SK-N-SH (cell line): ENCODE measurements around the gene ZC3H15. TPM values are rescaled to one million over a fixed set of nuclear protein-coding genes. Genes with fewer than 3 reads are reported as not detected.

Experiments used
- CTCF ChIA-PET: fragments of 300-600, 350-600 bp; formaldehyde crosslinking; extraction: SDS; loops from one replicate; lab custom pipeline; 2021; lab: Yijun Ruan, JAX
- POLR2A ChIA-PET: fragments of 350-600 bp; sonication (Branson Sonifier 250); formaldehyde crosslinking; extraction: SDS; loops from one replicate; lab custom pipeline; 2020; ENCODE audit warnings: antibody characterized with exemption, inconsistent platforms; lab: Yijun Ruan, JAX
- DNase-seq: peaks from one replicate; pipeline ENCODE4 v3.0.0; 2012
- H2AFZ ChIP-seq: fragments of 200-600 bp; sonication (generic); 2 replicates; pipeline ENCODE4 v1.8.1; 2016; ENCODE audit warnings: antibody characterized with exemption, mild to moderate bottlenecking, low read depth
- H3F3A ChIP-seq: fragments of 200-600 bp; sonication (generic); replicated peaks from 2 replicates; pipeline ENCODE3; 2016; ENCODE audit warnings: antibody characterized with exemption, mild to moderate bottlenecking; ENCODE audit not compliant: insufficient read depth
- H3K27ac ChIP-seq, 2 experiments: fragments of 200-500 bp in 1 of 2; fragments of 200-600 bp in 1 of 2; sonication (Bioruptor generic) in 1 of 2; sonication (generic), shearing (Covaris generic) in 1 of 2; 2 replicates each; pipeline versions ENCODE4 v1.5.1 to v1.6.1; 2014 to 2016; ENCODE audit warnings: low read depth in 2 of 2, inconsistent platforms in 1 of 2, low read length in 1 of 2, mild to moderate bottlenecking in 1 of 2, mixed read lengths in 1 of 2
- H3K27me3 ChIP-seq: fragments of 200-600 bp; sonication (generic), shearing (Covaris generic); 2 replicates; pipeline ENCODE4 v1.6.1; 2016; ENCODE audit warnings: mixed run types; ENCODE audit not compliant: insufficient read depth
- H3K36me3 ChIP-seq, 2 experiments: fragments of 200-500 bp in 1 of 2; fragments of 200-600 bp in 1 of 2; sonication (Bioruptor generic) in 1 of 2; sonication (generic) in 1 of 2; replicated peaks in 1 of 2; 2 replicates each; pipeline versions ENCODE3 to v1.5.1; 2014 to 2016; ENCODE audit warnings: low read length in 1 of 2, mild to moderate bottlenecking in 1 of 2; ENCODE audit not compliant: insufficient read depth in 2 of 2, control insufficient read depth in 1 of 2
- H3K4me1 ChIP-seq, 2 experiments: fragments of 200-500 bp in 1 of 2; fragments of 200-600 bp in 1 of 2; sonication (Bioruptor generic) in 1 of 2; sonication (generic), shearing (Covaris generic) in 1 of 2; 2 replicates each; pipeline versions ENCODE4 v1.5.1 to v1.6.1; 2014 to 2016; ENCODE audit warnings: low read depth in 1 of 2, low read length in 1 of 2, mixed run types in 1 of 2; ENCODE audit not compliant: insufficient read depth in 2 of 2, control insufficient read depth in 1 of 2
- H3K4me2 ChIP-seq: fragments of 200-600 bp; sonication (generic), shearing (Covaris generic); 2 replicates; pipeline ENCODE4 v1.6.1; 2017; ENCODE audit warnings: mixed run types
- H3K4me3 ChIP-seq, 2 experiments: fragments of 200-500 bp in 1 of 2; fragments of 200-600 bp in 1 of 2; sonication (Bioruptor generic) in 1 of 2; sonication (generic), shearing (Covaris generic) in 1 of 2; 2 replicates each; pipeline versions ENCODE4 v1.5.1 to v1.8.1; 2014 to 2016; ENCODE audit warnings: low read depth in 2 of 2, inconsistent platforms in 1 of 2, low read length in 1 of 2, mild to moderate bottlenecking in 1 of 2, mixed read lengths in 1 of 2, moderate library complexity in 1 of 2
- H3K79me2 ChIP-seq: fragments of 200-600 bp; sonication (generic); 2 replicates; pipeline ENCODE4 v1.8.1; 2017; ENCODE audit warnings: mild to moderate bottlenecking; ENCODE audit not compliant: insufficient read depth
- H3K9ac ChIP-seq: fragments of 200-600 bp; sonication (generic); 2 replicates; pipeline ENCODE4 v1.6.1; 2017; ENCODE audit warnings: mixed run types
- H3K9me2 ChIP-seq: fragments of 200-600 bp; sonication (generic); 2 replicates; pipeline ENCODE4 v1.6.1; 2017; ENCODE audit warnings: mixed run types
- H3K9me3 ChIP-seq: fragments of 200-600 bp; sonication (generic); 2 replicates; pipeline ENCODE4 v1.6.1; 2017; ENCODE audit warnings: mixed run types, mild to moderate bottlenecking, moderate library complexity
- H4K20me1 ChIP-seq: fragments of 200-600 bp; sonication (generic); 2 replicates; pipeline ENCODE4 v1.6.1; 2017; ENCODE audit warnings: mild to moderate bottlenecking, mixed run types; ENCODE audit not compliant: insufficient read depth
- CHD2 ChIP-seq: fragments of 150-350 bp; IDR thresholded peaks from 2 replicates; pipeline ENCODE4 v1.6.1; 2018; ENCODE audit warnings: low read length; ENCODE audit not compliant: partially characterized antibody
- EP300 ChIP-seq, 2 experiments: IDR thresholded peaks; 2 replicates each; pipeline versions ENCODE4 v1.4.0 to v1.6.1; 2012; ENCODE audit warnings: borderline replicate concordance in 1 of 2, low read depth in 1 of 2, low read length in 1 of 2
- EZH2phosphoT487 ChIP-seq: fragments of 200-600 bp; sonication (generic); IDR thresholded peaks from 2 replicates; pipeline ENCODE4 v1.6.1; 2017; ENCODE audit warnings: low read depth, mixed run types, mild to moderate bottlenecking, antibody characterized with exemption, moderate library complexity, borderline replicate concordance
- FOXM1 ChIP-seq: IDR thresholded peaks from 2 replicates; pipeline ENCODE4 v1.4.0; 2012; ENCODE audit warnings: low read depth, mild to moderate bottlenecking
- GABPA ChIP-seq: IDR thresholded peaks from 2 replicates; pipeline ENCODE4 v1.4.0; 2012; ENCODE audit warnings: low read depth, mild to moderate bottlenecking
- GATA2 ChIP-seq: sonication (generic); formaldehyde crosslinking; IDR thresholded peaks from 2 replicates; pipeline ENCODE4 v1.5.0; 2020; ENCODE audit warnings: mild to moderate bottlenecking, missing genetic modification reagents
- NFIC ChIP-seq: IDR thresholded peaks from 2 replicates; pipeline ENCODE4 v1.4.0; 2012; ENCODE audit warnings: borderline replicate concordance
- NRF1 ChIP-seq: IDR thresholded peaks from 2 replicates; pipeline ENCODE4 v1.6.1; 2012; ENCODE audit warnings: low read depth, mild to moderate bottlenecking, low read length
- POLR2AphosphoS5 ChIP-seq: IDR thresholded peaks from 2 replicates; pipeline ENCODE4 v1.6.1; 2012; ENCODE audit warnings: low read depth, low read length
- RAD21 ChIP-seq: IDR thresholded peaks from 2 replicates; pipeline ENCODE4 v1.6.1; 2012; ENCODE audit warnings: mild to moderate bottlenecking, low read length
- RFX5 ChIP-seq: IDR thresholded peaks from 2 replicates; pipeline ENCODE4 v1.6.1; 2012; ENCODE audit warnings: mild to moderate bottlenecking, improper control_type of control experiment, low read length
- RXRA ChIP-seq: IDR thresholded peaks from 2 replicates; pipeline ENCODE4 v1.4.0; 2012; ENCODE audit warnings: low read depth, mild to moderate bottlenecking, borderline replicate concordance
- SIN3A ChIP-seq: IDR thresholded peaks from 2 replicates; pipeline ENCODE4 v1.6.1; 2012; ENCODE audit warnings: low read depth, mild to moderate bottlenecking, low read length, moderate library complexity, borderline replicate concordance
- SMC3 ChIP-seq: IDR thresholded peaks from 2 replicates; pipeline ENCODE4 v1.6.1; 2012; ENCODE audit warnings: low read depth, low read length, improper control_type of control experiment
- TEAD4 ChIP-seq: IDR thresholded peaks from 2 replicates; pipeline ENCODE4 v1.4.0; 2012; ENCODE audit warnings: mild to moderate bottlenecking, borderline replicate concordance; ENCODE audit not compliant: insufficient read depth
- YY1 ChIP-seq: IDR thresholded peaks from 2 replicates; pipeline ENCODE4 v1.4.0; 2012; ENCODE audit warnings: low read depth, mild to moderate bottlenecking
- WGBS: methylation state at CpG from one replicate; pipeline ENCODE4 v1.1.6; 2017; ENCODE audit warnings: low lambda C conversion rate; 5-methylcytosine and 5-hydroxymethylcytosine counted together
- polyA plus RNA-seq, 3 experiments: library from polyadenylated mRNA; depleted of rRNA; stranded (reverse); fragments of >200 nt; gene quantifications; 2 replicates each; pipeline ENCODE4 v1.2.3, GENCODE V29; 2012
- TF ChIP-seq, protein P1 (sequence below): IDR thresholded peaks from 2 replicates; pipeline ENCODE4 v1.4.0; 2012; ENCODE audit warnings: low read depth, borderline replicate concordance
- TF ChIP-seq, protein P2 (sequence below): IDR thresholded peaks from 2 replicates; pipeline ENCODE4 v1.6.1; 2012; ENCODE audit warnings: mild to moderate bottlenecking, low read depth, low read length, moderate library complexity
- TF ChIP-seq, protein P3 (sequence below): fragments of 150-350 bp; IDR thresholded peaks from 2 replicates; pipeline ENCODE4 v1.6.1; 2016; ENCODE audit warnings: mild to moderate bottlenecking, low read depth, low read length
- TF ChIP-seq, protein P4 (sequence below): IDR thresholded peaks from 2 replicates; pipeline ENCODE4 v1.4.0; 2012; ENCODE audit warnings: low read depth

ZC3H15 gene
- polyA plus RNA-seq, 1 of the 3 experiments (the other 2 are of a cell fraction): 26.5 TPM

DNA sequence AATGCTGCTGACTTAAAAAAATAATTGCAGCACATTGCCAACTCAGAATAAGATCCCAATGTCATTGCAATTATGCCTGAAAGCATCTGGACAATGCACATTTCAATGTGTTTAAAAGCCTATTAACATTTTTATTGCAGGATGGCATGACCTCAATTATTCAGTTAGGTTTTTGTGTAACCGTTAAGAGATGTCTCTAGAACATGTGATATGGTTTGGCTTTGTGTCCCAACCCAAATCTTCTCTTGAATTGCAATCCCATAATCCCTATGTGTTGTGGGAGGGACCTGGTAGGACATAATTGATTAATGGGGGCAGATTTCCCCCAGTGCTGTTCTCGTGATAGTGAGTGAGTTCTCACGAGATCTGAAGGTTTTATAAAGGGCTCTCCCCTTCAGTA, 43.2 kb upstream of the ZC3H15 start:
- TF ChIP-seq, protein P1, sequence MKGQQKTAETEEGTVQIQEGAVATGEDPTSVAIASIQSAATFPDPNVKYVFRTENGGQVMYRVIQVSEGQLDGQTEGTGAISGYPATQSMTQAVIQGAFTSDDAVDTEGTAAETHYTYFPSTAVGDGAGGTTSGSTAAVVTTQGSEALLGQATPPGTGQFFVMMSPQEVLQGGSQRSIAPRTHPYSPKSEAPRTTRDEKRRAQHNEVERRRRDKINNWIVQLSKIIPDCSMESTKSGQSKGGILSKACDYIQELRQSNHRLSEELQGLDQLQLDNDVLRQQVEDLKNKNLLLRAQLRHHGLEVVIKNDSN: no peak
- TF ChIP-seq EZH2phosphoT487: no peak
- TF ChIP-seq GATA2: no peak
- TF ChIP-seq, protein P2, sequence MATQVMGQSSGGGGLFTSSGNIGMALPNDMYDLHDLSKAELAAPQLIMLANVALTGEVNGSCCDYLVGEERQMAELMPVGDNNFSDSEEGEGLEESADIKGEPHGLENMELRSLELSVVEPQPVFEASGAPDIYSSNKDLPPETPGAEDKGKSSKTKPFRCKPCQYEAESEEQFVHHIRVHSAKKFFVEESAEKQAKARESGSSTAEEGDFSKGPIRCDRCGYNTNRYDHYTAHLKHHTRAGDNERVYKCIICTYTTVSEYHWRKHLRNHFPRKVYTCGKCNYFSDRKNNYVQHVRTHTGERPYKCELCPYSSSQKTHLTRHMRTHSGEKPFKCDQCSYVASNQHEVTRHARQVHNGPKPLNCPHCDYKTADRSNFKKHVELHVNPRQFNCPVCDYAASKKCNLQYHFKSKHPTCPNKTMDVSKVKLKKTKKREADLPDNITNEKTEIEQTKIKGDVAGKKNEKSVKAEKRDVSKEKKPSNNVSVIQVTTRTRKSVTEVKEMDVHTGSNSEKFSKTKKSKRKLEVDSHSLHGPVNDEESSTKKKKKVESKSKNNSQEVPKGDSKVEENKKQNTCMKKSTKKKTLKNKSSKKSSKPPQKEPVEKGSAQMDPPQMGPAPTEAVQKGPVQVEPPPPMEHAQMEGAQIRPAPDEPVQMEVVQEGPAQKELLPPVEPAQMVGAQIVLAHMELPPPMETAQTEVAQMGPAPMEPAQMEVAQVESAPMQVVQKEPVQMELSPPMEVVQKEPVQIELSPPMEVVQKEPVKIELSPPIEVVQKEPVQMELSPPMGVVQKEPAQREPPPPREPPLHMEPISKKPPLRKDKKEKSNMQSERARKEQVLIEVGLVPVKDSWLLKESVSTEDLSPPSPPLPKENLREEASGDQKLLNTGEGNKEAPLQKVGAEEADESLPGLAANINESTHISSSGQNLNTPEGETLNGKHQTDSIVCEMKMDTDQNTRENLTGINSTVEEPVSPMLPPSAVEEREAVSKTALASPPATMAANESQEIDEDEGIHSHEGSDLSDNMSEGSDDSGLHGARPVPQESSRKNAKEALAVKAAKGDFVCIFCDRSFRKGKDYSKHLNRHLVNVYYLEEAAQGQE: no peak
- TF ChIP-seq RAD21: no peak
- no peak for TF ChIP-seq FOXM1
- no peak for TF ChIP-seq RFX5
- TF ChIP-seq GABPA: no peak
- TF ChIP-seq RXRA: no peak
- TF ChIP-seq, protein P3, sequence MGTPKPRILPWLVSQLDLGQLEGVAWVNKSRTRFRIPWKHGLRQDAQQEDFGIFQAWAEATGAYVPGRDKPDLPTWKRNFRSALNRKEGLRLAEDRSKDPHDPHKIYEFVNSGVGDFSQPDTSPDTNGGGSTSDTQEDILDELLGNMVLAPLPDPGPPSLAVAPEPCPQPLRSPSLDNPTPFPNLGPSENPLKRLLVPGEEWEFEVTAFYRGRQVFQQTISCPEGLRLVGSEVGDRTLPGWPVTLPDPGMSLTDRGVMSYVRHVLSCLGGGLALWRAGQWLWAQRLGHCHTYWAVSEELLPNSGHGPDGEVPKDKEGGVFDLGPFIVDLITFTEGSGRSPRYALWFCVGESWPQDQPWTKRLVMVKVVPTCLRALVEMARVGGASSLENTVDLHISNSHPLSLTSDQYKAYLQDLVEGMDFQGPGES: no peak
- TF ChIP-seq EP300 (IDR thresholded peaks at IDR 0.05; ENCODE audit: borderline replicate concordance in 1 of 2, low read depth in 1 of 2, low read length in 1 of 2): no peak
- no peak for TF ChIP-seq POLR2AphosphoS5
- no peak overlapping the region for H3K9ac ChIP-seq
- H3K79me2 ChIP-seq: no peaks in the 10 kb centered on the region
- H3K4me1 ChIP-seq: no peaks in the 10 kb centered on the region; a peak in 1 of 4 replicates
- H3K9me2 ChIP-seq: no peaks in the 10 kb centered on the region
- ChIA-PET POLR2A (no interaction called here), CTCF (interaction anchor here (0.9 kb wide), 1 partner anchor 12 kb away, joined by 3 read pairs; no protein-coding TSS in a partner anchor)
- H3K4me2 ChIP-seq: no peak overlapping the region
- no peak overlapping the region for H3K4me3 ChIP-seq
- H2AFZ ChIP-seq: no peak overlapping the region
- no peaks in the 10 kb centered on the region for H3K9me3 ChIP-seq
- WGBS: 93% methylated on average over 3 of the region's 3 CpGs
- no peak for DNase-seq
- no peaks in the 10 kb centered on the region for H3K27me3 ChIP-seq
- no peaks in the 10 kb centered on the region for H4K20me1 ChIP-seq
- H3K27ac ChIP-seq: no peak overlapping the region
- no peaks in the 10 kb centered on the region for H3K36me3 ChIP-seq
- no peaks in the 10 kb centered on the region for H3F3A ChIP-seq

DNA sequence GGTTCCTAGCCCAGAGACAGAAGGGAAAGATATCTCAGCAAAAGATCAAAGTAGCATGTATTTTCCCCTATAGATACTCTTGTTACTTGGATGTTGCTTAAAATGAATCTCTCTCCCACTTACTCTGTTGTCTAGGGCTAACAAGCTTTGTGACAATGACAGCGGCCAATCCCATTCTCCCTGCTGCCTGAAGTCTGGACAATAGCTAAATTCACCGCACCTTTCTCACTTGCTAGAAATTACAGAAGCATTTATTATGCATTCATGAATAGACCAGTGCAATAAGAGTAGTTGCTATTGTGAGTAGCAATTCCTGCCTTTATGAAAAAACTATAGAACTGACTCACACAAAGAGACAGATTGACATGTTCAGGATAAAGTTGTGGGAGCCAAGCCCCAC, 42.2 kb upstream of the ZC3H15 start:
- Histone ChIP-seq H3K27ac (no peak overlapping the region), H3K36me3 (no peaks in the 10 kb centered on the region), H3F3A (no peaks in the 10 kb centered on the region), H3K9me2 (no peaks in the 10 kb centered on the region), H3K4me3 (no peak overlapping the region), H3K4me2 (no peak overlapping the region), H2AFZ (no peak overlapping the region), H3K9me3 (no peaks in the 10 kb centered on the region), H3K79me2 (no peaks in the 10 kb centered on the region), H3K9ac (no peak overlapping the region), H4K20me1 (no peaks in the 10 kb centered on the region), H3K27me3 (no peaks in the 10 kb centered on the region), H3K4me1 (no peaks in the 10 kb centered on the region; a peak in 1 of 4 replicates)
- POLR2A ChIA-PET: no interaction called here
- CTCF ChIA-PET: interaction anchor here (0.9 to 1.9 kb wide), 2 partner anchors 13 to 14 kb away, joined by 3 to 4 read pairs; no protein-coding TSS in a partner anchor
- no peak for DNase-seq
- WGBS: 94% methylated on average over 2 of the region's 2 CpGs
- TF ChIP-seq SIN3A (no peak), NRF1 (no peak), YY1 (no peak), TEAD4 (no peak), RAD21 (no peak), CHD2 (no peak), SMC3 (no peak), NFIC (no peak)
- TF ChIP-seq, protein P2: no peak
- TF ChIP-seq, protein P4, sequence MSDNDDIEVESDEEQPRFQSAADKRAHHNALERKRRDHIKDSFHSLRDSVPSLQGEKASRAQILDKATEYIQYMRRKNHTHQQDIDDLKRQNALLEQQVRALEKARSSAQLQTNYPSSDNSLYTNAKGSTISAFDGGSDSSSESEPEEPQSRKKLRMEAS: no peak
